Measurements from ENCODE around the gene RPL12.

- no peak for TF ChIP-seq CTCF (IDR thresholded peaks at IDR 0.05)
- TF ChIP-seq POLR2A (IDR thresholded peaks at IDR 0.05): no peak
- TF ChIP-seq EP300 (IDR thresholded peaks at IDR 0.05): no peak
These were observed 49.2 kb upstream of the RPL12 start for GRCh38 chr9:127500399-127500798.

All from tibial nerve (tissue), 4 donors.